ENCODE data around the gene PRRC2A. TPM values are rescaled to one million over a fixed set of nuclear protein-coding genes. Genes with fewer than 3 reads are reported as not detected.

Gene PRRC2A
- total RNA-seq, 1 donor from 2014 or later, result 33.6 TPM

- DNase-seq (ENCODE audit: low read depth, low spot score), result peak; percentile 55
These were observed 31.2 kb downstream of the PRRC2A start for GRCh38 chr6:31651602-31652191.

- no peak for DNase-seq (ENCODE audit: low read depth, low spot score)
These were observed 32.6 kb downstream of the PRRC2A start for GRCh38 chr6:31652925-31653724.

GRCh38 chr6:31654574-31655348, 34.2 kb downstream of the PRRC2A start:
- DNase-seq (ENCODE audit: low read depth, low spot score), result no peak

GRCh38 chr6:31655349-31656237, 35.1 kb downstream of the PRRC2A start, which contains the start of gene APOM:
Gene APOM (plus strand): TSS chr6:31655894. CDS start chr6:31655967, 73 bp downstream.
- no peak for DNase-seq (ENCODE audit: low read depth, low spot score)

- DNase-seq (ENCODE audit: low read depth, low spot score), result no peak
These were observed 37.1 kb downstream of the PRRC2A start for GRCh38 chr6:31657406-31658157.

- DNase-seq (ENCODE audit: low read depth, low spot score), result no peak
These were observed 37.7 kb downstream of the PRRC2A start for GRCh38 chr6:31658158-31658688.

- DNase-seq (ENCODE audit: low read depth, low spot score), result no peak
These were observed 38.6 kb downstream of the PRRC2A start for GRCh38 chr6:31658983-31659648.

- no peak for DNase-seq (ENCODE audit: low read depth, low spot score)
These were observed 39.3 kb downstream of the PRRC2A start for GRCh38 chr6:31659649-31660380.

- peak; percentile 47 for DNase-seq (ENCODE audit: low read depth, low spot score)
These were observed 40.1 kb downstream of the PRRC2A start, which contains the start of gene C6orf47 for GRCh38 chr6:31660381-31661261. Gene C6orf47 (minus strand): TSS chr6:31660778. CDS start chr6:31659947, 831 bp downstream.

- no peak for DNase-seq (ENCODE audit: low read depth, low spot score)
These were observed 41.0 kb downstream of the PRRC2A start for GRCh38 chr6:31661262-31662123.

- DNase-seq (ENCODE audit: low read depth, low spot score), result no peak
These were observed 41.7 kb downstream of the PRRC2A start for GRCh38 chr6:31662124-31662723.

- no peak for DNase-seq (ENCODE audit: low read depth, low spot score)
These were observed 42.8 kb downstream of the PRRC2A start for GRCh38 chr6:31663126-31663960.

- DNase-seq (ENCODE audit: low read depth, low spot score), result peak; percentile 44
These were observed 43.7 kb downstream of the PRRC2A start for GRCh38 chr6:31663961-31664789.

GRCh38 chr6:31664790-31665500, 44.4 kb downstream of the PRRC2A start, which contains the start of gene GPANK1:
Gene GPANK1 (minus strand): TSS chr6:31664997. CDS start chr6:31664478, 519 bp downstream.
- DNase-seq (ENCODE audit: low read depth, low spot score), result peak; percentile 86
